Measurements from ENCODE around the gene THNSL1.

THNSL1 gene

DNA sequence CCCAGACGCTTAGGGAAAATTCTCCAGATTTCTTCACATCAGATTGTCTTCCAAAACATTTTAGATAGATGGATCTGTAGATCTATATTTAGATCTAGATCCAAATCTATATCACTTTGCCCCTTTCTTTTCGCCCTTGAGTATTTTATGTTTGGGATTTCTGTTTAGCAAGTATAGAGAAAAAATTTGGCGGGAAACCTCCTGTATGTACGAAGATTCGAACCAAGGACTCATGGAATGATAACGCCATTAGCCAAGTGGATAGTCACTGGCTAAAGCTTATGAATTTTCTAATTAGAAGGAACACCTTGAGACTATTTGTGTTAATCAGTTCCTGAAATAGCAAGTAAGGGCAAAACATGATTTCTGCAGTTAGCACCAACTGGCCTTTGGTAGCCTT is 1.2 kb downstream of the THNSL1 start:
- no peak overlapping the region for H3K4me3 ChIP-seq (ENCODE audit: low read depth, low read length)
- DNase-seq (ENCODE audit: low read depth), result no peak
- in situ Hi-C loops (cut with HindIII; ENCODE audit: low sequenced_read_pairs), result loop anchor here (5.0 kb wide), 1 partner anchor 50 kb away; no protein-coding TSS in a partner anchor
- TF ChIP-seq, protein P1, sequence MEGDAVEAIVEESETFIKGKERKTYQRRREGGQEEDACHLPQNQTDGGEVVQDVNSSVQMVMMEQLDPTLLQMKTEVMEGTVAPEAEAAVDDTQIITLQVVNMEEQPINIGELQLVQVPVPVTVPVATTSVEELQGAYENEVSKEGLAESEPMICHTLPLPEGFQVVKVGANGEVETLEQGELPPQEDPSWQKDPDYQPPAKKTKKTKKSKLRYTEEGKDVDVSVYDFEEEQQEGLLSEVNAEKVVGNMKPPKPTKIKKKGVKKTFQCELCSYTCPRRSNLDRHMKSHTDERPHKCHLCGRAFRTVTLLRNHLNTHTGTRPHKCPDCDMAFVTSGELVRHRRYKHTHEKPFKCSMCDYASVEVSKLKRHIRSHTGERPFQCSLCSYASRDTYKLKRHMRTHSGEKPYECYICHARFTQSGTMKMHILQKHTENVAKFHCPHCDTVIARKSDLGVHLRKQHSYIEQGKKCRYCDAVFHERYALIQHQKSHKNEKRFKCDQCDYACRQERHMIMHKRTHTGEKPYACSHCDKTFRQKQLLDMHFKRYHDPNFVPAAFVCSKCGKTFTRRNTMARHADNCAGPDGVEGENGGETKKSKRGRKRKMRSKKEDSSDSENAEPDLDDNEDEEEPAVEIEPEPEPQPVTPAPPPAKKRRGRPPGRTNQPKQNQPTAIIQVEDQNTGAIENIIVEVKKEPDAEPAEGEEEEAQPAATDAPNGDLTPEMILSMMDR (IDR thresholded peaks at IDR 0.05; ENCODE audit: low read depth, low read length, missing control alignments), result no peak

DNA sequence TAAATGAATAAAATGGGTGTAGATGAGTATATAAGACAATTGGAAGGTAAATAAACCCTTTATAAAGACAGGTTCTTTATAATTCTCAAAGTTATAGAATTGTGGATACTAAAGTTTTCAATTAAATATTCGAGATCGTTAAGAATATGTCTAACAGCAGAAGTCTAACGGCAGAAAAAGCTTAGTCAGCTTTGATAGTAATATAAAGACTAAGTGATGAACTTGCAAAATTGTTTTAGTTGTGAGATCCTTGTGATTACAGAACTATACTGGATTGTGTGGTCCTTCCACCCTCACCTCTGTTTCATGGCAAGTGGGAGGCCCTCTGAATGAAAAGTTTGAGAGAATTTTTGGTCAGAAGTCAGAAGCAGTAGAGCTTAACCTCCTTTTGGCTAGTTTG is 2.3 kb downstream of the THNSL1 start:
- DNase-seq (ENCODE audit: low read depth), result no peak
- TF ChIP-seq, protein P1 (IDR thresholded peaks at IDR 0.05; ENCODE audit: low read depth, low read length, missing control alignments), result no peak
- in situ Hi-C loops (cut with HindIII; ENCODE audit: low sequenced_read_pairs), result loop anchor here (5.0 kb wide), 1 partner anchor 49 kb away; no protein-coding TSS in a partner anchor
- no peak overlapping the region for H3K4me3 ChIP-seq (ENCODE audit: low read depth, low read length)

DNA sequence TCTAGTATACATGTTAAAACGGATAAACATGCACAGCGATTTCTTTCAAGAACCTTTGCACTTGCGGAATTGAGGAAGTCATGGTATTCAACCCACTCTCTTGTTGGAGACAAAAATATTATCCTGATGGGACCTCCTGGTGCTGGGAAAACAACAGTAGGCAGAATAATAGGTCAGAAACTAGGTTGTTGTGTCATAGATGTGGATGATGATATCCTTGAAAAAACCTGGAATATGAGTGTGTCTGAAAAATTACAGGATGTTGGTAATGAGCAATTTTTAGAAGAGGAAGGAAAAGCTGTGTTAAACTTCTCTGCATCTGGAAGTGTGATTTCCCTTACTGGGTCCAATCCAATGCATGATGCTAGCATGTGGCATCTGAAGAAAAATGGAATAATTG is 6.9 kb downstream of the THNSL1 start:
- no peak for DNase-seq (ENCODE audit: low read depth)
- TF ChIP-seq, protein P1 (IDR thresholded peaks at IDR 0.05; ENCODE audit: low read depth, low read length, missing control alignments), result no peak

DNA sequence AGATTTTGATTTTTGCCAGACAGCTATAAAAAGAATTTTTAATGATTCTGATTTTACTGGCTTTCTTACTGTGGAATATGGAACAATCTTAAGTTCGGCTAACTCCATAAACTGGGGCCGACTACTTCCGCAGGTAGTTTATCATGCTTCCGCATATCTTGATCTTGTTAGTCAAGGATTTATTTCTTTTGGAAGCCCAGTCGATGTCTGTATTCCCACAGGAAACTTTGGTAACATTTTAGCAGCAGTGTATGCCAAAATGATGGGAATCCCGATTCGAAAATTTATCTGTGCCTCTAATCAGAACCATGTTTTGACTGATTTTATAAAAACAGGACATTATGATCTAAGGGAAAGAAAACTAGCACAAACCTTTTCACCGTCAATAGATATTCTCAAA is 8.1 kb downstream of the THNSL1 start:
- no peak for DNase-seq (ENCODE audit: low read depth)
- in situ Hi-C loops (cut with HindIII; ENCODE audit: low sequenced_read_pairs), result no loop called here
- H3K4me3 ChIP-seq (ENCODE audit: low read depth, low read length), result no peak overlapping the region
- TF ChIP-seq, protein P1 (IDR thresholded peaks at IDR 0.05; ENCODE audit: low read depth, low read length, missing control alignments), result no peak

More for the DNA sequence above, 6.9 kb downstream of the THNSL1 start:
- in situ Hi-C loops (cut with HindIII; ENCODE audit: low sequenced_read_pairs), result no loop called here
- no peak overlapping the region for H3K4me3 ChIP-seq (ENCODE audit: low read depth, low read length)

DNA sequence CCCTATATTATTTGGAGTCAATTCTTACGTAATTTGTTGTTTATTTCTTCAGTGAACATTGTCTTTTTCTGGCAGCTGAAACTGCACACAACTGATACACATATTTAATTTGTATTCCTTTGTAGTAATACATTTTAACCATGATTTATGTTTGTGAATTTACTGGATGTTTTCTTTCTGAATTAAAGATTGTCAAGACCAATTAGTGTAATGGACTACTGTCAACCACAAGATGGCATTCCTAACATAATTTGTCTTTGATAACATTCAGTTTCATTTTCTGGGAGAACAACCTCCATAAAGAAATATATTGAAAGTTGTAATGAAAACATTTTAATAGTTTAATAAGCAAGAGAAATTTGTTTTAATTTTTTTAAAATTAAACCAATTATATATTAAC is 10.1 kb downstream of the THNSL1 start:
- TF ChIP-seq, protein P1 (IDR thresholded peaks at IDR 0.05; ENCODE audit: low read depth, low read length, missing control alignments), result no peak
- no peak for DNase-seq (ENCODE audit: low read depth)
- in situ Hi-C loops (cut with HindIII; ENCODE audit: low sequenced_read_pairs), result no loop called here
- no peak overlapping the region for H3K4me3 ChIP-seq (ENCODE audit: low read depth, low read length)

DNA sequence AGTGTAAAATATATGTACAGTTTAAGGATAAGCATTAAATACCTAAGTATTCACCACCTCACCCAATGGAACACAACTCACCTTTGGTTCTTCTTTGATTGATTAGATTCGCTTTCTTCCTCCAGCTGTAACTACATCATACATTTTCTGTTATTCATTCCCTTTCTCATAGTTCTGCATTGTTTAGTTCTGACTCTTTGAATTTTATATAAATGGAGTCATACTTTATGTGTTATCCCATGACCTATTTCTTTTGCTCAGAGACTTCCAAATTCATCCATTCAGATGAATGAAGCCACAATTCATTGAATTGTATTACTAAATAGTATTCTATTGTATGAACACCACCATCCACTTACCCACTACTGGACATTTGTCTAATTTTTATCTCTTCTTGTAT is 12.3 kb downstream of the THNSL1 start:
- in situ Hi-C loops (cut with HindIII; ENCODE audit: low sequenced_read_pairs), result no loop called here
- no peak for DNase-seq (ENCODE audit: low read depth)

More for the DNA sequence above, 12.3 kb downstream of the THNSL1 start:
- H3K4me3 ChIP-seq (ENCODE audit: low read depth, low read length), result no peak overlapping the region
- TF ChIP-seq, protein P1 (IDR thresholded peaks at IDR 0.05; ENCODE audit: low read depth, low read length, missing control alignments), result no peak
